Lower leg skin (tissue), 4 donors: Measurements from ENCODE around the gene PLA2G4E. TPM values are rescaled to one million over a fixed set of nuclear protein-coding genes. Genes with fewer than 3 reads are reported as not detected.

Experiments used
- DNase-seq, 2 donors: peaks; one replicate each; pipeline ENCODE4 v3.0.0-alpha.2; 2019; ENCODE audit warnings: low spot score in 2 of 2
- H3K4me3 ChIP-seq: fragments of 200-600 bp; sonication (generic); 2 replicates; pipeline ENCODE4 v1.5.1; 2017; ENCODE audit warnings: mild to moderate bottlenecking, low read depth; ENCODE audit not compliant: poor library complexity, severe bottlenecking
- CTCF ChIP-seq, 3 donors: fragments of 450-650 bp; IDR thresholded peaks; one replicate each; pipeline ENCODE4 v1.5.1; 2016; ENCODE audit warnings: antibody characterized with exemption in 3 of 3, mild to moderate bottlenecking in 3 of 3, moderate library complexity in 2 of 3
- POLR2A ChIP-seq, 2 donors: fragments of 450-650 bp; IDR thresholded peaks; one replicate each; pipeline ENCODE4 v1.6.1; 2016 to 2017; ENCODE audit warnings: antibody characterized with exemption in 2 of 2, mild to moderate bottlenecking in 1 of 2, moderate library complexity in 1 of 2
- WGBS, 2 donors: methylation state at CpG; one replicate each; pipeline ENCODE4 v1.1.5; 2018; 5-methylcytosine and 5-hydroxymethylcytosine counted together
- intact Hi-C: fragments of 100-400 bp; cut with DNase I; formaldehyde crosslinking; loops from one replicate; pipeline ENCODE4 v1.15.0; 2023; ENCODE audit warnings: low total_unique reads
- total RNA-seq, 4 donors: library from RNA; depleted of rRNA; stranded (reverse); fragments of >200 nt; gene quantifications; one replicate each; pipeline ENCODE4 v1.1.0, GENCODE V29; 2016

PLA2G4E gene
- total RNA-seq, 4 donors from 2014 or later = 49.8 to 67.2 (median 51.5) TPM

GRCh38 chr15:41980654-41981323 lies 40.1 kb downstream of the PLA2G4E start:
- WGBS, 2 donors = 60 to 65% methylated on average over 7 of the region's 7 CpGs
- DNase-seq = peak in 1 of 2 donors; percentile 77
- intact Hi-C loops = loop anchor here (5.0 to 10.0 kb wide), 2 partner anchors 164 to 312 kb away; no protein-coding TSS in a partner anchor
- H3K4me3 ChIP-seq = no peak overlapping the region
- no peak for TF ChIP-seq POLR2A (IDR thresholded peaks at IDR 0.05)
- no peak for TF ChIP-seq CTCF (IDR thresholded peaks at IDR 0.05)

- TF ChIP-seq POLR2A (IDR thresholded peaks at IDR 0.05) (no peak), CTCF (IDR thresholded peaks at IDR 0.05) (no peak)
- peak in 1 of 2 donors; percentile 31 for DNase-seq
- 83 to 90% methylated on average over 5 of the region's 5 CpGs for WGBS, 2 donors
- no peak overlapping the region for H3K4me3 ChIP-seq
- intact Hi-C loops = loop anchor here (5.0 to 10.0 kb wide), 2 partner anchors 165 to 313 kb away; no protein-coding TSS in a partner anchor
Observed at GRCh38 chr15:41979493-41980266, 41.2 kb downstream of the PLA2G4E start.

- no peak overlapping the region for H3K4me3 ChIP-seq
- no peak for TF ChIP-seq POLR2A (IDR thresholded peaks at IDR 0.05)
- no peak for TF ChIP-seq CTCF (IDR thresholded peaks at IDR 0.05)
- 88 to 95% methylated on average over 4 of the region's 4 CpGs for WGBS, 2 donors
- peak in 1 of 2 donors; percentile 53 for DNase-seq
- intact Hi-C loops = no loop called here
Observed at GRCh38 chr15:41978534-41978933, 42.3 kb downstream of the PLA2G4E start.

GRCh38 chr15:41977757-41978383 lies 43.0 kb downstream of the PLA2G4E start:
- TF ChIP-seq POLR2A (IDR thresholded peaks at IDR 0.05) = no peak
- TF ChIP-seq CTCF (IDR thresholded peaks at IDR 0.05) = no peak
- DNase-seq = peak in 1 of 2 donors; percentile 59
- 76 to 85% methylated on average over 6 of the region's 6 CpGs for WGBS, 2 donors

GRCh38 chr15:41975669-41976068 lies 45.2 kb downstream of the PLA2G4E start:
- intact Hi-C loops = no loop called here
- H3K4me3 ChIP-seq = no peak overlapping the region
- TF ChIP-seq CTCF (IDR thresholded peaks at IDR 0.05) (no peak), POLR2A (IDR thresholded peaks at IDR 0.05) (no peak)
- peak in 1 of 2 donors; percentile 10 for DNase-seq
- 40 to 42% methylated on average over 2 of the region's 2 CpGs for WGBS, 2 donors

More at GRCh38 chr15:41977757-41978383, 43.0 kb downstream of the PLA2G4E start:
- intact Hi-C loops = no loop called here
- H3K4me3 ChIP-seq = no peak overlapping the region
